ENCODE data around the gene SZT2.
A peak's percentile ranks its signal among the peaks of the same experiment; 100 is the strongest.

Gene SZT2

GRCh38 chr1:43388613-43389012, 1.1 kb upstream of the SZT2 start:
- H3K27ac ChIP-seq (ENCODE audit: low read depth, low read length), result no peak overlapping the region
- no peaks in the 10 kb centered on the region for H3F3A ChIP-seq (ENCODE audit: insufficient read depth)
- H3K4me2 ChIP-seq (ENCODE audit: low read depth, low read length, poor library complexity, severe bottlenecking), result peak overlapping the region; percentile 86
- peak overlapping the region; percentile 75 for H3K9ac ChIP-seq (ENCODE audit: low read length)
- no peaks in the 10 kb centered on the region for H3K9me3 ChIP-seq (ENCODE audit: insufficient read depth, low read length)
- no peaks in the 10 kb centered on the region for H3K9me2 ChIP-seq (replicated peaks; ENCODE audit: insufficient read depth, low read length)
- no peaks in the 10 kb centered on the region for H3K36me3 ChIP-seq (ENCODE audit: low read length)
- no peaks in the 10 kb centered on the region for H3K27me3 ChIP-seq (ENCODE audit: low read length)
- no peaks in the 10 kb centered on the region for H4K20me1 ChIP-seq (ENCODE audit: low read depth, low read length)
- H2AFZ ChIP-seq (ENCODE audit: low read depth, low read length, severe bottlenecking), result no peak overlapping the region
- TF ChIP-seq EZH2phosphoT487 (conservative IDR thresholded peaks at IDR 0.05; ENCODE audit: low read length) (no peak), CTCF (IDR thresholded peaks at IDR 0.05; ENCODE audit: insufficient read depth, low read length, poor library complexity, severe bottlenecking) (no peak)
- H3K4me3 ChIP-seq (ENCODE audit: insufficient read depth, low read length, poor library complexity, severe bottlenecking), result peak overlapping the region; percentile 80
- peaks cover 34% of the 10 kb centered on the region for H3K79me2 ChIP-seq (ENCODE audit: insufficient read depth, low read length)

- Histone ChIP-seq H3K4me2 (ENCODE audit: low read depth, low read length, poor library complexity, severe bottlenecking) (no peak overlapping the region), H2AFZ (ENCODE audit: low read depth, low read length, severe bottlenecking) (no peak overlapping the region), H3K36me3 (ENCODE audit: low read length) (no peaks in the 10 kb centered on the region), H3F3A (ENCODE audit: insufficient read depth) (peaks cover 4% of the 10 kb centered on the region; the same call in 1 of the 2 replicates), H3K27ac (ENCODE audit: low read depth, low read length) (no peak overlapping the region), H3K4me3 (ENCODE audit: insufficient read depth, low read length, poor library complexity, severe bottlenecking) (no peak overlapping the region), H3K9ac (ENCODE audit: low read length) (no peak overlapping the region), H3K27me3 (ENCODE audit: low read length) (no peaks in the 10 kb centered on the region), H4K20me1 (ENCODE audit: low read depth, low read length) (no peaks in the 10 kb centered on the region), H3K9me3 (ENCODE audit: insufficient read depth, low read length) (no peaks in the 10 kb centered on the region), H3K9me2 (replicated peaks; ENCODE audit: insufficient read depth, low read length) (no peaks in the 10 kb centered on the region), H3K79me2 (ENCODE audit: insufficient read depth, low read length) (peaks cover 34% of the 10 kb centered on the region)
- no peak for TF ChIP-seq EZH2phosphoT487 (conservative IDR thresholded peaks at IDR 0.05; ENCODE audit: low read length)
Observed at GRCh38 chr1:43392702-43393101, 3.0 kb downstream of the SZT2 start.

GRCh38 chr1:43395523-43395922, 5.8 kb downstream of the SZT2 start:
- Histone ChIP-seq H2AFZ (ENCODE audit: low read depth, low read length, severe bottlenecking) (no peak overlapping the region), H3K79me2 (ENCODE audit: insufficient read depth, low read length) (peaks cover 10% of the 10 kb centered on the region), H3F3A (ENCODE audit: insufficient read depth) (peaks cover 4% of the 10 kb centered on the region; the same call in 1 of the 2 replicates), H4K20me1 (ENCODE audit: low read depth, low read length) (no peaks in the 10 kb centered on the region), H3K4me3 (ENCODE audit: insufficient read depth, low read length, poor library complexity, severe bottlenecking) (no peak overlapping the region), H3K9me2 (replicated peaks; ENCODE audit: insufficient read depth, low read length) (no peaks in the 10 kb centered on the region), H3K27ac (ENCODE audit: low read depth, low read length) (no peak overlapping the region), H3K4me2 (ENCODE audit: low read depth, low read length, poor library complexity, severe bottlenecking) (no peak overlapping the region), H3K9ac (ENCODE audit: low read length) (no peak overlapping the region), H3K36me3 (ENCODE audit: low read length) (no peaks in the 10 kb centered on the region), H3K9me3 (ENCODE audit: insufficient read depth, low read length) (no peaks in the 10 kb centered on the region), H3K27me3 (ENCODE audit: low read length) (no peaks in the 10 kb centered on the region)
- no peak for TF ChIP-seq CTCF (IDR thresholded peaks at IDR 0.05; ENCODE audit: insufficient read depth, low read length, poor library complexity, severe bottlenecking)
- no peak for TF ChIP-seq EZH2phosphoT487 (conservative IDR thresholded peaks at IDR 0.05; ENCODE audit: low read length)

GRCh38 chr1:43396059-43396458, 6.4 kb downstream of the SZT2 start:
- no peak for TF ChIP-seq CTCF (IDR thresholded peaks at IDR 0.05; ENCODE audit: insufficient read depth, low read length, poor library complexity, severe bottlenecking)
- no peak for TF ChIP-seq EZH2phosphoT487 (conservative IDR thresholded peaks at IDR 0.05; ENCODE audit: low read length)
- no peak overlapping the region for H3K4me2 ChIP-seq (ENCODE audit: low read depth, low read length, poor library complexity, severe bottlenecking)
- no peak overlapping the region for H3K4me3 ChIP-seq (ENCODE audit: insufficient read depth, low read length, poor library complexity, severe bottlenecking)
- H3K27ac ChIP-seq (ENCODE audit: low read depth, low read length), result no peak overlapping the region
- peaks cover 4% of the 10 kb centered on the region; the same call in 1 of the 2 replicates for H3F3A ChIP-seq (ENCODE audit: insufficient read depth)
- H4K20me1 ChIP-seq (ENCODE audit: low read depth, low read length), result no peaks in the 10 kb centered on the region
- no peaks in the 10 kb centered on the region for H3K36me3 ChIP-seq (ENCODE audit: low read length)
- H3K79me2 ChIP-seq (ENCODE audit: insufficient read depth, low read length), result peaks cover 4% of the 10 kb centered on the region
- no peaks in the 10 kb centered on the region for H3K9me2 ChIP-seq (replicated peaks; ENCODE audit: insufficient read depth, low read length)
- no peak overlapping the region for H2AFZ ChIP-seq (ENCODE audit: low read depth, low read length, severe bottlenecking)
- no peak overlapping the region for H3K9ac ChIP-seq (ENCODE audit: low read length)
- H3K27me3 ChIP-seq (ENCODE audit: low read length), result no peaks in the 10 kb centered on the region
- no peaks in the 10 kb centered on the region for H3K9me3 ChIP-seq (ENCODE audit: insufficient read depth, low read length)

Data from SU-DHL-6 (cell line).